ENCODE results near the gene GPR179. TPM values are rescaled to one million over a fixed set of nuclear protein-coding genes. Genes with fewer than 3 reads are reported as not detected.

The GPR179 gene
- polyA plus RNA-seq, 1 donor from 2014 or later: not detected

GRCh38 chr17:38353668-38354067, 9.9 kb upstream of the GPR179 start (continued):
- no peak for TF ChIP-seq CTCF (IDR thresholded peaks at IDR 0.05; ENCODE audit: poor library complexity, severe bottlenecking)

GRCh38 chr17:38353086-38353604, 9.4 kb upstream of the GPR179 start:
- Histone ChIP-seq H2AFZ (ENCODE audit: low read depth, low read length) (no peak overlapping the region), H4K20me1 (ENCODE audit: insufficient read depth) (peaks cover 4% of the 10 kb centered on the region), H3K4me2 (ENCODE audit: low read length) (peak overlapping the region; percentile 81), H3K27ac (ENCODE audit: low read length) (peak overlapping the region; percentile 63), H3K4me3 (ENCODE audit: low read length) (peak overlapping the region; percentile 99), H3K9me2 (ENCODE audit: insufficient read depth, low read length) (no peaks in the 10 kb centered on the region), H3K79me2 (replicated peaks; ENCODE audit: insufficient read depth, low read length) (peaks cover 54% of the 10 kb centered on the region), H3K27me3 (ENCODE audit: insufficient read depth, low read depth, low read length) (no peaks in the 10 kb centered on the region), H3K9ac (ENCODE audit: low read length) (peak overlapping the region; percentile 86), H3F3A (ENCODE audit: insufficient read depth, low read length, poor library complexity, severe bottlenecking) (no peaks in the 10 kb centered on the region), H3K9me3 (ENCODE audit: low read length) (no peaks in the 10 kb centered on the region), H3K36me3 (ENCODE audit: insufficient read depth, low read length) (no peaks in the 10 kb centered on the region)
- TF ChIP-seq RAD21 (conservative IDR thresholded peaks at IDR 0.05) (no peak), TAF1 (IDR thresholded peaks at IDR 0.05; ENCODE audit: low read depth) (no peak), POLR2AphosphoS5 (IDR thresholded peaks at IDR 0.05) (no peak), SMC3 (conservative IDR thresholded peaks at IDR 0.05; ENCODE audit: poor library complexity) (no peak), CTCF (IDR thresholded peaks at IDR 0.05; ENCODE audit: poor library complexity, severe bottlenecking) (no peak), EP300 (conservative IDR thresholded peaks at IDR 0.05; ENCODE audit: poor library complexity, severe bottlenecking) (no peak), REST (IDR thresholded peaks at IDR 0.05; ENCODE audit: borderline replicate concordance) (no peak)

- Histone ChIP-seq H3K9ac (ENCODE audit: low read length) (peak overlapping the region; percentile 86), H3K79me2 (replicated peaks; ENCODE audit: insufficient read depth, low read length) (peaks cover 47% of the 10 kb centered on the region), H2AFZ (ENCODE audit: low read depth, low read length) (no peak overlapping the region), H3K36me3 (ENCODE audit: insufficient read depth, low read length) (no peaks in the 10 kb centered on the region), H3K9me2 (ENCODE audit: insufficient read depth, low read length) (no peaks in the 10 kb centered on the region), H3F3A (ENCODE audit: insufficient read depth, low read length, poor library complexity, severe bottlenecking) (no peaks in the 10 kb centered on the region), H3K4me3 (ENCODE audit: low read length) (peak overlapping the region; percentile 99), H3K27me3 (ENCODE audit: insufficient read depth, low read depth, low read length) (no peaks in the 10 kb centered on the region), H3K27ac (ENCODE audit: low read length) (peak overlapping the region; percentile 63), H3K4me2 (ENCODE audit: low read length) (peak overlapping the region; percentile 81), H3K9me3 (ENCODE audit: low read length) (no peaks in the 10 kb centered on the region), H4K20me1 (ENCODE audit: insufficient read depth) (peaks cover 4% of the 10 kb centered on the region)
- TF ChIP-seq REST (IDR thresholded peaks at IDR 0.05; ENCODE audit: borderline replicate concordance): no peak
- TF ChIP-seq EZH2 (IDR thresholded peaks at IDR 0.05; ENCODE audit: borderline replicate concordance, insufficient read depth, low read length, poor library complexity, severe bottlenecking): no peak
- no peak for TF ChIP-seq CTCF (IDR thresholded peaks at IDR 0.05; ENCODE audit: poor library complexity, severe bottlenecking)
- no peak for TF ChIP-seq TAF1 (IDR thresholded peaks at IDR 0.05; ENCODE audit: low read depth)
- no peak for TF ChIP-seq EP300 (conservative IDR thresholded peaks at IDR 0.05; ENCODE audit: poor library complexity, severe bottlenecking)
- TF ChIP-seq POLR2AphosphoS5 (IDR thresholded peaks at IDR 0.05): no peak
- TF ChIP-seq RAD21 (conservative IDR thresholded peaks at IDR 0.05): no peak
- TF ChIP-seq SMC3 (conservative IDR thresholded peaks at IDR 0.05; ENCODE audit: poor library complexity): no peak
Measured at GRCh38 chr17:38352245-38353085, 8.7 kb upstream of the GPR179 start.
